ENCODE measurements around the gene CNIH4. TPM values are rescaled to one million over a fixed set of nuclear protein-coding genes. Genes with fewer than 3 reads are reported as not detected.
"Not testable (repeated sequence)": the region's sequence is repeated elsewhere in the genome, so short reads cannot be mapped to it uniquely, and the experiment has no call there.

Gene CNIH4
- total RNA-seq, 1 donor from 2014 or later, result 68.0 TPM

GRCh38 chr1:224427346-224427745, 70.7 kb downstream of the CNIH4 start:
- Mint-ChIP-seq H3K4me1 (ENCODE audit: low read depth, unreplicated experiment) (peaks cover 14% of the 10 kb centered on the region), H3K36me3 (ENCODE audit: low read depth, unreplicated experiment) (peaks cover 11% of the 10 kb centered on the region), H3K27me3 (ENCODE audit: low read depth, unreplicated experiment) (no peaks in the 10 kb centered on the region), H3K4me3 (ENCODE audit: unreplicated experiment) (peak overlapping the region; percentile 21), H3K9me3 (ENCODE audit: unreplicated experiment) (no peaks in the 10 kb centered on the region), H3K27ac (ENCODE audit: unreplicated experiment) (no peak overlapping the region)
- peaks cover 54% of the 10 kb centered on the region for H4K20me1 ChIP-seq (ENCODE audit: insufficient read depth, low read length)
- H3K4me1 ChIP-seq (ENCODE audit: insufficient read depth, low read length), result peaks cover 30% of the 10 kb centered on the region
- peak overlapping the region; percentile 60 for H3K27ac ChIP-seq (ENCODE audit: low read depth, low read length)
- no peaks in the 10 kb centered on the region for H3K9me3 ChIP-seq (ENCODE audit: insufficient read depth, low read depth, low read length)
- peaks cover 26% of the 10 kb centered on the region for H3K36me3 ChIP-seq (ENCODE audit: insufficient read depth, low read length)
- no peak overlapping the region for H2AFZ ChIP-seq (ENCODE audit: low read depth, low read length)
- FAIRE-seq, result peak; percentile 77
- no peaks in the 10 kb centered on the region for H3K27me3 ChIP-seq (ENCODE audit: insufficient read depth, low read length)
- H3K79me2 ChIP-seq (ENCODE audit: insufficient read depth, low read length), result peaks cover 76% of the 10 kb centered on the region
- no peak overlapping the region for H3K4me3 ChIP-seq (ENCODE audit: insufficient read depth, low read depth, low read length)
- no peak overlapping the region for H3K9ac ChIP-seq (ENCODE audit: low read length)
- peak; percentile 82 for DNase-seq (ENCODE audit: low read depth)
- peak overlapping the region; percentile 56 for H3K4me2 ChIP-seq (ENCODE audit: low read length)
- TF ChIP-seq, protein P1, sequence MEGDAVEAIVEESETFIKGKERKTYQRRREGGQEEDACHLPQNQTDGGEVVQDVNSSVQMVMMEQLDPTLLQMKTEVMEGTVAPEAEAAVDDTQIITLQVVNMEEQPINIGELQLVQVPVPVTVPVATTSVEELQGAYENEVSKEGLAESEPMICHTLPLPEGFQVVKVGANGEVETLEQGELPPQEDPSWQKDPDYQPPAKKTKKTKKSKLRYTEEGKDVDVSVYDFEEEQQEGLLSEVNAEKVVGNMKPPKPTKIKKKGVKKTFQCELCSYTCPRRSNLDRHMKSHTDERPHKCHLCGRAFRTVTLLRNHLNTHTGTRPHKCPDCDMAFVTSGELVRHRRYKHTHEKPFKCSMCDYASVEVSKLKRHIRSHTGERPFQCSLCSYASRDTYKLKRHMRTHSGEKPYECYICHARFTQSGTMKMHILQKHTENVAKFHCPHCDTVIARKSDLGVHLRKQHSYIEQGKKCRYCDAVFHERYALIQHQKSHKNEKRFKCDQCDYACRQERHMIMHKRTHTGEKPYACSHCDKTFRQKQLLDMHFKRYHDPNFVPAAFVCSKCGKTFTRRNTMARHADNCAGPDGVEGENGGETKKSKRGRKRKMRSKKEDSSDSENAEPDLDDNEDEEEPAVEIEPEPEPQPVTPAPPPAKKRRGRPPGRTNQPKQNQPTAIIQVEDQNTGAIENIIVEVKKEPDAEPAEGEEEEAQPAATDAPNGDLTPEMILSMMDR (IDR thresholded peaks at IDR 0.05; ENCODE audit: insufficient read depth, low read depth, low read length), result no peak
- TF ChIP-seq EZH2 (IDR thresholded peaks at IDR 0.05; ENCODE audit: insufficient read depth, low read length), result no peak

- DNase-seq (ENCODE audit: low read depth); H3K27ac ChIP-seq (ENCODE audit: low read depth, low read length); FAIRE-seq; H3K27ac Mint-ChIP-seq (ENCODE audit: unreplicated experiment); H3K9me3 Mint-ChIP-seq (ENCODE audit: unreplicated experiment); H2AFZ ChIP-seq (ENCODE audit: low read depth, low read length); H3K9ac ChIP-seq (ENCODE audit: low read length); H3K36me3 Mint-ChIP-seq (ENCODE audit: low read depth, unreplicated experiment); H3K27me3 ChIP-seq (ENCODE audit: insufficient read depth, low read length); H3K4me3 ChIP-seq (ENCODE audit: insufficient read depth, low read depth, low read length); H3K9me3 ChIP-seq (ENCODE audit: insufficient read depth, low read depth, low read length); H3K4me2 ChIP-seq (ENCODE audit: low read length); H3K27me3 Mint-ChIP-seq (ENCODE audit: low read depth, unreplicated experiment); H3K4me3 Mint-ChIP-seq (ENCODE audit: unreplicated experiment): not testable (repeated sequence)
- peaks cover 14% of the 10 kb centered on the region for H3K4me1 Mint-ChIP-seq (ENCODE audit: low read depth, unreplicated experiment)
- Histone ChIP-seq H3K4me1 (ENCODE audit: insufficient read depth, low read length) (peaks cover 30% of the 10 kb centered on the region), H4K20me1 (ENCODE audit: insufficient read depth, low read length) (peaks cover 59% of the 10 kb centered on the region), H3K36me3 (ENCODE audit: insufficient read depth, low read length) (peaks cover 15% of the 10 kb centered on the region), H3K79me2 (ENCODE audit: insufficient read depth, low read length) (peaks cover 85% of the 10 kb centered on the region)
Measured at GRCh38 chr1:224428713-224429112, 72.0 kb downstream of the CNIH4 start.

Small RNA genes lying within 50 kb of the gene (microRNA-seq; reads per million reads assigned to microRNA genes)
- 4.7 reads per million, percentile 19 among the genes with 10 or more reads in this experiment for gene MIR4742

Other genes starting within 250 kb of the CNIH4 start
- 28.9 and 32.6 TPM in 2 replicates for gene FBXO28, start 242.8 kb upstream of the CNIH4 start, total RNA-seq
- gene DEGS1, start 173.6 kb upstream of the CNIH4 start, total RNA-seq, result 115 and 132 TPM in 2 replicates
- 30.6 and 36.2 TPM in 2 replicates for gene NVL, start 26.7 kb upstream of the CNIH4 start, total RNA-seq
- 105 and 113 TPM in 2 replicates for gene WDR26, start 77.9 kb downstream of the CNIH4 start, total RNA-seq

All from astrocyte (in vitro differentiated cells and primary cell).